HG03558 (cell line): ENCODE measurements around the gene ITPRID1.
A peak's percentile ranks its signal among the peaks of the same experiment; 100 is the strongest.
"Not testable (repeated sequence)": the region's sequence is repeated elsewhere in the genome, so short reads cannot be mapped to it uniquely, and the experiment has no call there.

Experiments
- ATAC-seq: cut with Tn5 transposase; IDR thresholded peaks from one replicate; pipeline ENCODE4 v1.9.1; 2021; ENCODE audit warnings: moderate number of reproducible peaks; ENCODE audit not compliant: unreplicated experiment; ENCODE audit errors: extremely low read depth

ITPRID1 gene

DNA sequence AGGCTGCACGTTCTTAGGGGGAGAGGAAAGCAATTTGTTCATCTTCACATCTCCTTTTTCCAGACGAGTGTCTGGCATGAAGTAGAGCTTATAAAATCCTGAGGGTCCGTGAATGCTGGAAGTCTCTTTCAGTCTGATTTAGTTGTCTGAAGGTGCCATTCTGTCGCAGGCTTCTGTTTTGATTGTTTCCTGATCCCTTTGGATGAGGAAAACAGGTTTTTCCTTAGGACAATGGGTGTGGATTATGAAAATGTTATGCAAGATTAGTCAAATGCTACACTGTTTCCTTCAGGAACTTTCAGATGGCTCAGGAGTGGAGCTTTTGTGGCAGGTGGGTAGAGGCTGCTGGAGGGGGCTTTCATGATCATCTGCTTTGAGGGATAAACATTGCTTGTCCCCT, at the start of gene ITPRID1:
Gene ITPRID1, plus strand, starts transcription at position 301 of the 400 bp plus-strand sequence. CDS start 38,935 bp downstream, outside the sequence.
- ATAC-seq = no peak

DNA sequence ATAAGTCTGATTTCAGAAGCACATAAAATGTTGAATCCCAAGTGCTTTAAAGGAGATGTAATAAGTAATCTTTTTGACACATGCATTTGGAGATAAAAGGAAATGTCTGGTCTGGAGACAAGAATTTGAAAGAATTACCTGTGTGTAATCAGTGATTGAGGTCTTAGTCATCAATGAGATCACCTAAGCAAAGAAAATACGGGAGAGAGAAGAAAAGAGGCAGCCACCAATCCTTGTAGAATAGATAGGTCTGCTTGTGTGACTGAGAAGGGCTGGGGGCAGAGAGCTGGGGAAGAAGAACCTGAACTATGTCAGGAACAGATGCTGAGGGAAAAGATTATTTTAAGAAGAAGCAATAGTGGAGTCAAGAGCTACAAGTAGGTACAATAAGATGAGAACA, 49.3 kb upstream of the ITPRID1 start:
- ATAC-seq = no peak

DNA sequence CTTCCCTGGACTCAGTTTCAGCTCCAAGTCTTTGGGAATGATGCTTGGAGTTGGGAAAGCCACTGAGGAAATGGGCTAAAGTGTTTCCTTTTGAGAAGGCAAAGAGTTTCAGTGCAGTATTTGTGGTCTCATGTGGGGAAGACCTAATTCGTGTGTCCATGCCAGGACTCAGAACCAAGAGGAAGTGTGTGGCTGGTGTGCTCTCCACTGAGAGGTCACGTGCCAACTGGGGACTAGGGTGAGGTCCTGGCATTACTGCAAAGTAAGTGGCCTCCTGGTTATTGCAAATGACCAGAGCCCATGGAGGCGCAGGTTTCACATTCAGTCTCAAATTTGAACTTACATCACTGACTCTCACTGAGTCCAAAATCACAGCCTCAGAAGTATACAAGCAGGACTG, 48.6 kb upstream of the ITPRID1 start:
- no peak for ATAC-seq

DNA sequence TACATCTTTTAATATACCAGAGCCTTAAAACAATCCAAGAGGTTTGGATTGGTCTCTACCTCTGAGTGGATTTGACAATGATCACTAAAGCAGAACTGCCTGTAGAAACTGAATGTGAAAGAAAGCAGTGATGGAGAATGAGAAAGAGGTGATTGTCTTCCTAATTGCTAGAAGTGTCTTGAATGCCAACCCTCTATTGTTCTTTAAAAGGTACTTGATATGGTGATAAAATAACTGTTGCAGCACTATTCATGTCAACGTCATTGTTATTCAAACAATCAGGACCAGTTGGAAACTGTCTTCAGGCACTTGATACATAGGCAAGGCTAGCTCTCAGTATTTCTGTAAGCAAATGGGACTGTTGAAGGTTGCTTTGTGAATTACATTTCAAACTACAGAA, 47.9 kb upstream of the ITPRID1 start:
- no peak for ATAC-seq

DNA sequence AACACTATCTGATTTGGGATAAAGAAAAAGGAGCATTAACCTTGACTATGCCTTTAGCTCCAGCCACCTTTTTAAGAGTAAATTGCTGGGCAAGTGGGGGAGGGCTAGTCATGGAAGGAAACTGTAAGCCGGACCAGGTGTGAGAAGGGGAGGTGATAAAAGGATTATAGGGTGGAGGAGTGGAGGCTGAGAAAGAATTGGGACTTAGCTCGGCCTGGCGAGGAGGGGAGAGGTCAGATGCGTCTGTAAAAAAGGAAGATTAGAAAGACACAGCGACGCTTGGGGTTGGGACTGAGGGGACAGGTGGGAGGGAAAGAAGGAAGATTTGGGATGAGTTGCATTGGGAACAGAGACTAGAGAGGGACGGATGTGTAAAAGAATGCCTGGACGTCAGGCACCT, 43.0 kb upstream of the ITPRID1 start:
- ATAC-seq = not testable (repeated sequence)

DNA sequence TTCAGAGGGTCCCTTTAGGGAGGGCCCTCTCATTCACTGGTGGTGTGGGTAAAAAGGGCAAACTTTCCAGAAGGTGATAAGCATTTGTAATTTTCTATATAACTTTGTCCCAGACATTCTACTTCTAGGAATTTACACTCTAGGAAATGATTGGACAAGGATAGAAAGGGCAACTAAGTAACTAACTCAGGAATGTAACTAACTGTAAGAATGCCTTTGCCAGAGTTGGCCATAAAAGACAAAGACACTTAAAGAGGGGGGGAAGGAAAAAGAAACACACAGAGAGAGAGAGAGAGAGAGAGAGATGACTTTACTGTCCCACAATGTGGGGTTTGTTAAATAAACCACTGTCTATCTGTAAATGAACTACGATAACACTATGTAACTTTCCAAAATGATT, 38.5 kb upstream of the ITPRID1 start:
- no peak for ATAC-seq

DNA sequence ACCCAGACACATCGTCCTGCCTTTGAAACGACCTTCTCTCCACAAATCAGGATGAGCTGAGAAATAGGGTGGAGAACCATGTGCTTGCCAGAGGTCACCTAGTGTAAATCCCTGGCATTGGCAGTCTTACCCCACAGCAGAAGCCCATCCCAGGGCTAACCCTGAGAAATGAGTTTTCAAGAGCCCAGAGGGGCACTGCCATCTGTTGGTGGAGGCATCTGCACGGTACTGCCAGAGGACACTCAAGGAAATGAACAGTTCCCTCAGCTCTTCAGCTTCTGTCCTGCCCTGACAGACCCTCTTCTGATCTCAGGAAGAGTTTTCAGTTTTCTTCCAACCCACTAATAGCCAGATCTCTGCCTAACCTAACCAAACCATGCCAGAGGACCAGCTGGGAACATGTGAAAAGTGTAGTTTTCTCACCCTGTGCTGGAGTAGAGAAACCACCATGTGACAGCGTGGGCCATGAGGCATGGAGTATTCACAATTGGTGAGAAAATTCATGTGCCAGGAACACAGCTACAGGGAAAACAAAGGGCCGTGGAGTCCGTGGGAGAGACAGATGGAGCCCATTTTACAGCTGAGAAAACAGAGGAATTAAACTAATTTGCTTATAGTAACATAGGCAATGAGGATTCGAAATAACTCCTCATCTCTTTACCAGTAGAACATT, 37.7 kb upstream of the ITPRID1 start:
- no peak for ATAC-seq

DNA sequence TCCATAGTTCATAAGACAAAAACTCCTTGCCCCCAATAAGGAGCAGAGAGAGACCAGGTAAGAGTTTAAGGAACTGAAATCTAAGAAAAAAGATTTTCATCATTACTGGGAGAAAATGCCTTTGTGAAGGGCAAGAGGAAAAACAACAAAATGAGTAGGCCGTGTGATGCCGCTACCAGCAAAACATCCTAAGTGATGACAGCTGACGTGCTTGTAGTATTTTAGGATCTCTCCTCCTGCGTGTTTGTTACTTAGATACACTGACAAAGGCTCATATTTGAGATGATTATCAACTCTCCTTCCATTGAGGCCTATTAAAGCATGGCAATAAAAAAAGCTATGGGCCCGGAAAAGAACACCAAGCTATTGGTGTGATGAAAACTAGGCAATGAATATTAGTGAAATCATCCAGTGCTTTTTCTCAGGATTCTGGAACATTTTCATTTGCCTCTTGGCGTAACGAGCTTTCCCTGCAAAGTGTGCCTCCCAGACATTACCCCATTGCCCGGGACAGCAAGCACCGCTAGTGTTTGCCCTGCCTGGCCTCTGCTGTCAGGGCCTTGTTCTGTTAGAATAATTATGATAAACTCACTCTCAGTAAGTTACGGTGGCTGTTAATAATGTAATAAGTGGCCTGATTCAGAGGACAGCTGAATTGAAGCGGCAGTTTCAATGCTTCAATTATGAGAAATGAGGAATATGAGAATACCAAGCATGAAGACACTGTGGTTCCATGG, 36.8 kb upstream of the ITPRID1 start:
- no peak for ATAC-seq

DNA sequence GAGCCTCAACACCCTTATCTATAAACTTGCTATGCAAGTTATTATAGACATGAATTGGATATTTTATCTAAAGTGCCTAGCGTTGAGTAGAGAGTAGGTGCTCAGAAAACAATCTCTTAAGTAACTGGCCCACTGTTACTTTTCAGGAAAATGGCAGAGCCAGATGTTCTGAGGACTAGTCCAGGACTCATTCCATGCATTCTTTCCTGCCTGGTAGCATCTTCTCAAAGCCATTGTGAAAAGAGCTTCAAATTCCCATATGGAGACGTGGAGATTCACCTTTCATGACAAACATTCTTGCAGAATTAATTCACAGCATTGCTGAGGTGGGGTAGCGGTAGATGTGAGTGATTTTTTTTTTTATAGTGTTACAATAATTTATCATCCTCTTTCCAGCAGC, 35.9 kb upstream of the ITPRID1 start:
- no peak for ATAC-seq

DNA sequence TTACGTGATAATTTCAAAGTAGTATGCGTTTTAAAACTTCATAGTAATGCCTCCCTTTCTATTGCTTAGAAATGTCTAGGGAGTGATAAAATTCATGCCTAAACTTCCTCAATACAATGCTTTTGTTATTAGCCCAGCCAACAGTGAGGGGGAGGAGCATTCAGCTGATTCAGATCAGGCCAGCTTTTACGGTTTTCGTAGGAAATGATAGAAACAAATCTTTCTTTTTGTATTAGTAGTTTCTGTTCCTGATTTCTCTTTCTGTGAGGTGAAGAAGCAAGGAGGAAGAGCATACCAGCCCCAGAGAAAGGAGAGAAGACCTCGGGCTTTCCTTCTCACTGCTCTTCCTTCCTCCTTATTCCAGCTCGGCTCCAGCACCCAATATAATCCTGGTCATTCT, 35.2 kb upstream of the ITPRID1 start:
- ATAC-seq = peak; percentile 89

DNA sequence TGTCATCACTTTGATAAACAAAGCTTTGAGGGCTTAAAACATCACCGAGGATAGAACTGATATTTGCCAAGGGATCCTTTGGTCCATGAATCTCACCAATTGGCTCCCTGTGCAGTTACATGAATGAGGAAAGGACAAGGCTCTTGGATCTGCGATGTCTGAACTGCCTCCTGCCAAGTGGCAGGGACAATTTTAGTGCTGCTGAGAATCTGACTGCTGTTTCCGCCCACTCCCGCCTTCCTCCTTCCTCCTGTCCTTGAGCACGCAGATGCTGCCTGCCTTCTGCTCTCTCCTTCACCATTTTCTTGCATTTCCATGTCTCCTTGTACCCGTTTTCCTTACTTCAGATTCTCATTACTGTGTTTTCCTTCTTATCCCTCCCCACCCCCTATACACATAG, 26.8 kb upstream of the ITPRID1 start:
- ATAC-seq = no peak

DNA sequence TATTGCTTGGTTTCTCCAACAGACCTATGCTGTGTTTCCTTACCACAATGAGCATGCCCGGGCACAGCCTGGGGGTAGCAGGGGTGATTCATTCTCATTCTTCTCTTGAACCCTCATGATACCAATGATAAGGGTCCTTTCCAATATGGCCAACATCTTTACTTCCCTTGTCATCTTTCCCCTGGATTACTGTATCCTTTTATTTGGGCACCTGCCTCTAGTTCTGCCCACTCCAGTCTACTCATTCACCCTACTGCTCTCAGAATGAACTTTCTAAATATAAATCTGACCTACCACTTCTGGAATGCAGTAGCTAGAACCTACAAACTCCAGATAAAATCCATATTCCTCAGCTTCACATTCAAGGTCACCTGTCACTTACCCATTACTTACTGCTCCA, 26.4 kb upstream of the ITPRID1 start:
- ATAC-seq = no peak

DNA sequence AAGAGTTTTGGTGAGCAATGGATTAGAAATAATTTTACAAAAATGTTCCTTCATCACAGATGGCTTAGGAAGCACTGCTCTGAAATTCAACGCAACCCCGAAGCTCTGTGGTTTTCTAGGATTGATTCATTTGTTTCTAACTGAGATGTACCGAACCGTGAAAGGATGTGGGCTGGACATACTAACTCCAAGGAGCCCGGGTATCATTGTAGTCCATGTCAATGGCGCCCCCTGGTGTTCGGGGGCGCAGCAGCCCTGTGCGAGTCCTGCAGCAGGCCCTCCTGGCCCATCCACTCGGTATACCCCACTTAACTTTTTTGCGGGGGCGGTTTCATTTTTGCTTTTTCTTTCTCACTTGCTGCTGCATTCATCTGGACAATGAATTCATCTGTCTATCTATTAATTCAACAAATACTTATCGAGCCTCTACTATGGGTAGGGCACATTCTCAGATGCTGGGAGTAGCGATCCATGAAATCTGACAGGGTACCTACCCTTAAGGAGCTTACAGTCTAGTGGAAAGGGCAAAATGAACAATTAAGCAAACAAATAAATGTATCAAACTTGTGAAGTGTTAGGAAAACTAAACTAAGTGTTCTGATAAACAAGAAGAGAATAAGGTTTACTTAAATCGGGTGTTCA, 25.2 kb upstream of the ITPRID1 start:
- peak; percentile 95 for ATAC-seq

DNA sequence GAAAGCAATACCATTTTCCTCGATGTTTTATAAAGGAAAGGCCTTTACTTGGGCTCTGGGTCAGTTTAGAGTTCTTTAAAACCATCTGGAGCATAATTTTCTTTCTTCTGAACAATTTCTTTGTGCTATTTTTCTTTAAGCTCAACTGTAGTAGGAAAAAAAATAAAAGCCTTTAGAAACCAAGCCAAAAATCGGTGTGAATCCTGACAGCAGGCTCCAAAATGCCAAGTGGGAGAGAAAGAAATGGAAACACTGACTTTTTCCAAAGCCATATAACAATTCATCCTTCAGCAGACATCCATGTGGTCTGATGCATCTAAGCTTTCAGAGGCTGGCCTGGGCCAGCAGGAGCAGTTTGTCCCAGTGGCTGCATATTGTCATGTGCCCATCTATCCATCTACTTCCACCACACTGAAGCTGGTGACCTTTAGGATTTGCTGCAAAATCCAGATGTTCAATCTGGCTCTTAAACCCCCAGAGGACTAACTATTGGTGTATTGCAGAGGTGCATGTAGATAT, 23.0 kb upstream of the ITPRID1 start:
- ATAC-seq = no peak

DNA sequence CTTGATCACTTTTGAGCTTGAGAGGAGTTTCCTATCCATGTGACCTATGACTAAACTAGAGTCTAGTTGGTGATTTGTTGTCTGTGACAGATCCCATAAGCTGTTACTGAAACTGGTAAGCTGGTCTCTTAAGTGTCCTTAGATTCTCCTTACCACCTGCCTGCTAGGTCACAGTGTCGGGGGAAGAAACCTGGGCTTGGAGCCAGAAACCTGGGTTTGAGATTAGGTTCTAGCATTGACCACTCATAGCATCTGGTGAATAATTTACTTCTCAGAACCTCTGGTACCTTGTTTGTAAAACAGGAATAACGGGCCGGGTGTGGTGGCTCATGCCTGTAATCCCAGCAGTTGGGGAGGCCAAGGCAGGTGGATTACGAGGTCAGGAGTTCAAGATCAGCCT, 21.8 kb upstream of the ITPRID1 start:
- no peak for ATAC-seq

DNA sequence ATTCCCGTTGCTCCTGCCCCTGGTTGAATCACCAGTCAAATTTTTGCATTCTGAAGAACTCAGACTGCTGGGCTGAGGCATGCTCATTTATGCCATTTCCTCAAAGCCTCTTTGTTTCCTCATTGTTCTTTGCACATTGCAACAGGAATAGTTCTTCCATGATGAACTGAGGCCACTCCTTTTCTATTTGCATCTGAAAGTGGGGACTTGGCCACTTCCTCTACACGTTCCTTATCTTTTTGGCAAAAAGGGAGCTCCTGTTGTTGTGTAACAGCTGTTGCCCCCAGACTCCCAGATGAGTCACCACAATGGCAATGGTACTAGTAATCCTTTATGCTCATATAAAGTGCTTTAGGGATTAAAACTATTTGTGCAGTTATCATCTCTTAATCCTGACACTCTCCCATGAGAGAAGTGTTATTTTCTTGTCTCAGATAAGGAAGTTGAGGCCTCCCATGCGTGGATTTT, 20.1 kb upstream of the ITPRID1 start:
- no peak for ATAC-seq

DNA sequence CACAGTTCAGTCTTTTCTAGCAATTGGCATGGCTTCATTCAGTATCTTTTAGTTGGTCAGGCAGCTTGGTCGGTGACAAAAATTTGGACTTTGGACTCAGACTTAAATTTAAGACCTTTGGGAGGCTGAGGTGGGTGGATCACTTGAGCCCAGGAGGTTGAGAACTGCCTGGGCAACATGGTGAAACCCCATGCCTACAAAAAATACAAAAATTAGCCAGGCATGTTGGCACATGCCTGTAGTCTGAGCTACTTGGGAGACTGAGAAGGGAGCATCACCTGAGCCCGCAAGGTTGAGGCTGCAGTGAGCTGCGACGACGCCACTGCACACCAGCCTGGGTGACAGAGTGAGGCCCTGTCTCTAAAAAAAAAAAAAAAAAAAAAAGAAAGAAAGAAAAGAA, 19.5 kb upstream of the ITPRID1 start:
- ATAC-seq = no peak

DNA sequence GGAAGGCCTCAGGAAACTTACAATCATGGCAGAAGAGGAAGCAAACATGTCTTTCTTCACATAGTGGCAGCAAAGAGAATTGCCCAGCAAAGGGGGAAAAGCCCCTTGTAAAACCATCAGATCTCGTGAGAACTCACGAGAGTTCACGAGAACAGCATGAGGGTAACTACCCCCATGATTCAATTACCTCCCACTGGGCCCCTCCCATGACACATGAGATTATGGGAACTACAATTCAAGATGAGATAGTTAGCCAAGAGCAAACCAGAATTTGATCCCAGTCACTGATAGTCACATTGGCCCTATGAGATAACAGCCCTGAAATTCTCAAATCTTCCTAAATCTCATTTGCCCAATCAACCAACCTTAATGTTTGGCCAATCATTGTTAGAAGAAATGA, 18.2 kb upstream of the ITPRID1 start:
- ATAC-seq = no peak

DNA sequence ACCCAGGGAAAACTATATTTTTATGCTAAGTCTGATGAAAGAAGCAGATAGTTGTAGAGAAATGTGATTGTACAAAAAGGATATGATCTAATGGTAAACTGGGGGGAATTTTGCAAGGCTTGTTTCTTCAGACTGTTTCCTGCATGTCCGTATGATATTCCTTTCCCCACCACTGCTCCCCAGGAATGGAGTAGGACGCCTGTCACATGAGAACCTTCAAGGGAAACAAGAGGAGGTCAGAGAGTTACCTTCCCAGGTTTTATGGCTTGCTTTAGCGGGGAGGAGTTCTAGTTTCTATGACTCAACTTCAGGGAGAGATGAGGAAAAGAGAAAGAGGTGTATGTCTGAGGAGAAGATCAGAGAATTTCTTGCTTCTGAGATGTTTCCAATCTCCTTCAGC, 16.4 kb upstream of the ITPRID1 start:
- ATAC-seq = no peak

DNA sequence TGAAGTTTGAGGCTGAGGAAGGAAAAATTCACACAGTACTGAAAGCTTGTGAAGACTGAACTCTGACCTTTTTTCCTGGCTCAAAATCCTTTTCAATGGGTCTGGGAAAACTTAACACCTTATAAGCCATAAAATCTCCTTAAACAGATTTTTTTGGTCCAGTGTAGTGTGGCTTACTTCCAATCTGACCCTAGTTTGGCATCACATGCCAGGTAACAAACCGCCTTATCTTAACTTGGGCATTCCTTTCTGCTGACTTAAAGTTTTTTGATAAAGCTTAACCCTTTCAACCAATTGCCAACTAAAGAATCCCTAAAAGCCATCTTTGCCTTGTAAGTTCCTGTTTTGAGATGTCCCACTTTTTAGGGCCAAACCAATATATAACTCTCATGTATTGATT, 13.2 kb upstream of the ITPRID1 start:
- no peak for ATAC-seq

DNA sequence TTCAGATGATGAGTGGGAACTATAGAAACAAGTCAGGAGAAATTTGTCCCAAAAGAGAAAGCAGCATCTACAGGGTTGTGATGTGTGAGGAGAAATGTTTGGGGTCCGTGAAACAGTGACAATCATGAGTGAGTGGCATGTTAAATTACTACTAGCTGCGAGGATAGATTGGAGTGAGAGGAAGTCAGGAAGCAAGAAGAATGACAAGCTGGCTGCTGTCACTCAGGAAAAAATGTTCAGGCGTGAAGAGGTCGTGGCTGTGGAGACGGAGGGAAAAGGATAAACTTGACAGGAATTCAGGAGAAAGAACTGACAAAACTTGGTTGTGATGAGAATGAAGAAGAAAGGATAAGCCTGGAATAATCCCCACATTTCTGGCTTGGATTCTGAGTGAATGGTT, 5.1 kb upstream of the ITPRID1 start:
- no peak for ATAC-seq
